ENCODE results near the gene GIMAP6. TPM values are rescaled to one million over a fixed set of nuclear protein-coding genes. Genes with fewer than 3 reads are reported as not detected.
"Not testable (repeated sequence)": the region's sequence is repeated elsewhere in the genome, so short reads cannot be mapped to it uniquely, and the experiment has no call there.

The GIMAP6 gene
- total RNA-seq, 3 donors from 2014 or later = 14.8 to 20.0 (median 18.1) TPM

- H3K9me3 Mint-ChIP-seq; H3K27me3 Mint-ChIP-seq (ENCODE audit: low read depth); DNase-seq; H3K36me3 Mint-ChIP-seq (ENCODE audit: insufficient read depth); ATAC-seq: not testable (repeated sequence)
- Mint-ChIP-seq H3K4me1 (ENCODE audit: low read depth) (peaks cover 67% of the 10 kb centered on the region), H3K4me3 (peak overlapping the region; percentile 3)
Measured at GRCh38 chr7:150662821-150663220, 30.6 kb upstream of the GIMAP6 start.

DNA sequence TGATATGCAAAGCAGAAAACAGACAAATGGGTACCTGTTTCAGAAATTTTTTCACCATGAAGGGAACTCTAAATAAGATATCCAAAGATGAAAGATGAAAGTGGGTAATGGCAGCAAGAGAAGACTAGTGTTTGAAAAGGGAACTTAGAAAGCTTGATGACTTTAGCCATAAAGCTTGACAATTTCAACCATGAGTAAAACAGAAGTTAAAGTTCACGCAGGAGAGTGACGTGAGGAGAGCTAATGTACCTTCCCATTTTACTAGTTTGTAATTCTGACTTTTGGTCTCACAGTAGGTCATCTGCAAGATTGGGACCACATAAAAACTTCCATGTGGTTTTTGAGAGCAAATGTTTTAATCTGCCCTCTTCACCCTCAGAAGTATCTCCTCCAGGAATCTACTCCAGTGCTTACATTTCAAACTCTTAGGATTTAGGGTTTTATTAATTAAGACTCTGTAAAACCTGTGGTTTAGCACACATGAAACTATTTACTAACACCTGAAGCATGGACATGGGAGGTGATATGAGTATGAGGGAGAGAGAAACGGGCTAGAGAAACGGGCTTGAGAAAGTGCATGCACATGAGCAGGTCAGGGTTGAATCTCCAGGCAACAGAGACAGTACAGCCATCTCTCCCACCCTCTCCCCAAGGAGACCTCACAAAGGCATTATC is 28.9 kb upstream of the GIMAP6 start:
- peaks cover 6% of the 10 kb centered on the region for H3K9me3 Mint-ChIP-seq
- peaks cover 4% of the 10 kb centered on the region for H3K36me3 Mint-ChIP-seq (ENCODE audit: insufficient read depth)
- DNase-seq (no peak), ATAC-seq (no peak)
- H3K4me1 Mint-ChIP-seq (ENCODE audit: low read depth) = peaks cover 50% of the 10 kb centered on the region
- no peaks in the 10 kb centered on the region for H3K27me3 Mint-ChIP-seq (ENCODE audit: low read depth)
- H3K4me3 Mint-ChIP-seq = no peak overlapping the region

DNA sequence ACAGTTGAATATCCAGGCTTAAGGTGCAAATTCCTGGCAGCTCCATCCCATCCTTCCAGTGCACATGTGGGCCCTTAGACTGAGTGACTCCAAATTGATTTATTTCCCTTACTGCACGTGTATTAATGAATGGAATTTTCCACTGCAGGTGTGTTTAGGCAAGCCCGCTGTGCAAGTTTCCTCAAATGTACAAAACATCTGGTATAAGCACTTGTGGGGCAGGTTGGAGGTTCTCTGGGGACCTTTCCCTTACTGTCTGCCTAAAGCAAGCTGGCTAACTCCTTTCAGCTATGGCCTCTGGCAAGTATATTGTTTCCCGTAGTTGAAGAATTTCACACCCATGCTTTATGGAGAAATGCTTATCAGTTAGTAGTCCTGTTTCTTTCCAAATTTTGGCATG is 25.3 kb upstream of the GIMAP6 start:
- DNase-seq = no peak
- no peak for ATAC-seq
- Mint-ChIP-seq H3K9me3 (peaks cover 9% of the 10 kb centered on the region), H3K27me3 (ENCODE audit: low read depth) (no peaks in the 10 kb centered on the region), H3K4me3 (no peak overlapping the region), H3K4me1 (ENCODE audit: low read depth) (peaks cover 30% of the 10 kb centered on the region), H3K36me3 (ENCODE audit: insufficient read depth) (peaks cover 6% of the 10 kb centered on the region)

- H3K27me3 Mint-ChIP-seq (ENCODE audit: low read depth) = no peaks in the 10 kb centered on the region
- ATAC-seq (no peak), DNase-seq (no peak)
- H3K4me3 Mint-ChIP-seq = no peak overlapping the region
- peaks cover 20% of the 10 kb centered on the region for H3K4me1 Mint-ChIP-seq (ENCODE audit: low read depth)
- H3K9me3 Mint-ChIP-seq = peaks cover 17% of the 10 kb centered on the region
- peaks cover 6% of the 10 kb centered on the region for H3K36me3 Mint-ChIP-seq (ENCODE audit: insufficient read depth)
Measured at GRCh38 chr7:150656047-150656446, 23.9 kb upstream of the GIMAP6 start.

DNA sequence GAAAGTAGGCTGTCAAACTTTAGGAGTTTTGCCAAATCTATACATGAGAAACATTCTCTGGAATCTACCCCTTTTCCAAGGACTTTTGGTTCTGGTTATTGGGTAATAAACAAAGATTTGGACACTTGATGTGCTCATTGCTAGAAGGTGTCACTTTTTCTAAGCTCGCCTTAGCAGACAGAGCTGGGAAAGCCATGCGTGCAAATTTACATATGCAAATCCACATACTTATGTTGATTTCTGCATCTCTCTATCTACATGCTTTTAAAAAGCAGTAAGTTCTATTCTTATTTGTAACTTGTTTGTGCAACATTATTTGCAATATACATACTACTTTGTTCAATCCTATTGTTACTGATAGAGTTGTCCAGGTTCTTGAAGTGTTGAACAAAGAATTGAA is 22.5 kb upstream of the GIMAP6 start:
- H3K9me3 Mint-ChIP-seq = peaks cover 23% of the 10 kb centered on the region
- no peak for DNase-seq
- no peak for ATAC-seq
- H3K36me3 Mint-ChIP-seq (ENCODE audit: insufficient read depth) = peaks cover 5% of the 10 kb centered on the region
- H3K27me3 Mint-ChIP-seq (ENCODE audit: low read depth) = no peaks in the 10 kb centered on the region
- peaks cover 17% of the 10 kb centered on the region for H3K4me1 Mint-ChIP-seq (ENCODE audit: low read depth)
- H3K4me3 Mint-ChIP-seq = no peak overlapping the region

GRCh38 chr7:150649080-150649385 is 16.8 kb upstream of the GIMAP6 start:
- Mint-ChIP-seq H3K4me3 (no peak overlapping the region), H3K4me1 (ENCODE audit: low read depth) (peaks cover 52% of the 10 kb centered on the region), H3K9me3 (peaks cover 29% of the 10 kb centered on the region), H3K27me3 (ENCODE audit: low read depth) (no peaks in the 10 kb centered on the region), H3K36me3 (ENCODE audit: insufficient read depth) (peaks cover 10% of the 10 kb centered on the region)
- no peak for ATAC-seq
- DNase-seq = no peak

GRCh38 chr7:150648353-150649079 is 16.3 kb upstream of the GIMAP6 start:
- no peak for DNase-seq
- H3K4me3 Mint-ChIP-seq = no peak overlapping the region
- H3K27me3 Mint-ChIP-seq (ENCODE audit: low read depth) = no peaks in the 10 kb centered on the region
- H3K36me3 Mint-ChIP-seq (ENCODE audit: insufficient read depth) = peaks cover 8% of the 10 kb centered on the region
- H3K9me3 Mint-ChIP-seq = peaks cover 31% of the 10 kb centered on the region
- peaks cover 51% of the 10 kb centered on the region for H3K4me1 Mint-ChIP-seq (ENCODE audit: low read depth)
- no peak for ATAC-seq

DNA sequence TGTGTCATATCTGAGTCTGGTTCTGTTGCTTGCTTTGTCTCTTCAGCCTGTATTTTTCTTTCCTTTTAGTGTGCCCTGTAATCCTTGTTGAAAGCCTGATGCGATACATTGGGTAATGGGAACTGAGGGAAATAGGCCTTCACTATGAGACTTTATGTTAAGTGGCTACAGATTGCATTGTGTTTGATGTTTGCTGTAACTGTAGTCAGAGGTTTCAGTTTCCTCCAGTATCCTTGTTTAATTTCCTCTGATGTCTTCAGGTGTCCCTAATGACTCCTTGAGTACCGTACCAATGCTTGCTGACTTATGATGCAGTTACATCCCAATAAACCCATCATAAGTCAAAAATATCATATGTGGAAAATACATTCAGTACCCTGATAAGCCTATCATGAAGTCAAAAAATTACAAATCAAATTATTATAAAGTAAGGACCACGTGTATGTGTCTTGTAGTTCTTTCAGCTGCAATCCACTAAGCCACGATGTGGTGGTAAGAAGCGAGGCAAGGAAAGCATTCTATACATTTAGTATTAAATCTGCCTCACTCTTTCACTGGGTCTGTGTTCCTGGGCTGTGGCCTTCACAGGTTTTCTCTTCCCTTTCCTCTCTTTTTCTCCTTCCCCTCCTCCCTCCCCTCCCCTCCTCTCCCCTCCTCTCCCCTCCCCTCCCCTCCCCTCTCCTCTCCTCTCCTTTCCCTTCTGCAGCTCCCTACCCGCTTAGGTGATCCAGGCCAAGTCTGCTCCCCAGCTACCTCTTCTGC is 13.3 kb upstream of the GIMAP6 start:
- Mint-ChIP-seq H3K4me1 (ENCODE audit: low read depth) (peaks cover 60% of the 10 kb centered on the region), H3K4me3 (no peak overlapping the region)

GRCh38 chr7:150642926-150643325 is 10.7 kb upstream of the GIMAP6 start:
- H3K9me3 Mint-ChIP-seq = peaks cover 31% of the 10 kb centered on the region
- H3K4me1 Mint-ChIP-seq (ENCODE audit: low read depth) = peaks cover 45% of the 10 kb centered on the region
- DNase-seq (no peak), ATAC-seq (no peak)
- H3K4me3 Mint-ChIP-seq = no peak overlapping the region
- H3K27me3 Mint-ChIP-seq (ENCODE audit: low read depth) = no peaks in the 10 kb centered on the region
- peaks cover 20% of the 10 kb centered on the region for H3K36me3 Mint-ChIP-seq (ENCODE audit: insufficient read depth)

More for the DNA sequence above, 13.3 kb upstream of the GIMAP6 start:
- ATAC-seq = no peak
- DNase-seq = no peak
- H3K9me3 Mint-ChIP-seq = peaks cover 21% of the 10 kb centered on the region
- H3K36me3 Mint-ChIP-seq (ENCODE audit: insufficient read depth) = peaks cover 9% of the 10 kb centered on the region
- no peaks in the 10 kb centered on the region for H3K27me3 Mint-ChIP-seq (ENCODE audit: low read depth)

GRCh38 chr7:150641854-150642253 is 9.7 kb upstream of the GIMAP6 start:
- peaks cover 27% of the 10 kb centered on the region for H3K36me3 Mint-ChIP-seq (ENCODE audit: insufficient read depth)
- H3K9me3 Mint-ChIP-seq = peaks cover 38% of the 10 kb centered on the region
- ATAC-seq = no peak
- no peak overlapping the region for H3K4me3 Mint-ChIP-seq
- H3K27me3 Mint-ChIP-seq (ENCODE audit: low read depth) = no peaks in the 10 kb centered on the region
- DNase-seq = no peak
- H3K4me1 Mint-ChIP-seq (ENCODE audit: low read depth) = peaks cover 47% of the 10 kb centered on the region

- H3K4me1 Mint-ChIP-seq (ENCODE audit: low read depth) = peaks cover 79% of the 10 kb centered on the region
- no peak for DNase-seq
- no peaks in the 10 kb centered on the region for H3K27me3 Mint-ChIP-seq (ENCODE audit: low read depth)
- peaks cover 27% of the 10 kb centered on the region for H3K9me3 Mint-ChIP-seq
- H3K4me3 Mint-ChIP-seq = peak overlapping the region; percentile 24
- ATAC-seq = no peak
- peaks cover 37% of the 10 kb centered on the region for H3K36me3 Mint-ChIP-seq (ENCODE audit: insufficient read depth)
Measured at GRCh38 chr7:150633926-150634325, 1.7 kb upstream of the GIMAP6 start.

GRCh38 chr7:150631084-150631826 is 930 bp downstream of the GIMAP6 start:
- DNase-seq = peak; percentile 45
- Mint-ChIP-seq H3K27me3 (ENCODE audit: low read depth) (no peaks in the 10 kb centered on the region), H3K36me3 (ENCODE audit: insufficient read depth) (peaks cover 42% of the 10 kb centered on the region), H3K4me3 (peak overlapping the region; percentile 93), H3K9me3 (peaks cover 20% of the 10 kb centered on the region), H3K4me1 (ENCODE audit: low read depth) (peaks cover 83% of the 10 kb centered on the region)
- ATAC-seq = peak; percentile 80 to 85

GRCh38 chr7:150629347-150629746 is 2.8 kb downstream of the GIMAP6 start:
- Mint-ChIP-seq H3K4me3 (no peak overlapping the region), H3K27me3 (ENCODE audit: low read depth) (no peaks in the 10 kb centered on the region), H3K36me3 (ENCODE audit: insufficient read depth) (peaks cover 53% of the 10 kb centered on the region), H3K4me1 (ENCODE audit: low read depth) (peaks cover 76% of the 10 kb centered on the region), H3K9me3 (peaks cover 22% of the 10 kb centered on the region)
- DNase-seq (no peak), ATAC-seq (no peak)

- H3K36me3 Mint-ChIP-seq (ENCODE audit: insufficient read depth) = peaks cover 56% of the 10 kb centered on the region
- no peak for DNase-seq
- peaks cover 72% of the 10 kb centered on the region for H3K4me1 Mint-ChIP-seq (ENCODE audit: low read depth)
- ATAC-seq = no peak
- peaks cover 22% of the 10 kb centered on the region for H3K9me3 Mint-ChIP-seq
- no peak overlapping the region for H3K4me3 Mint-ChIP-seq
- no peaks in the 10 kb centered on the region for H3K27me3 Mint-ChIP-seq (ENCODE audit: low read depth)
Measured at GRCh38 chr7:150627959-150628358, 4.2 kb downstream of the GIMAP6 start.

Data from activated T-cell treated with anti-CD3 and anti-CD28 coated beads, Interleukin-2, amount 50 U/mL, for 4 hours (primary cell).